GM12865 (cell line): Measurements from ENCODE around the gene MYO18A.

Experiments used
- DNase-seq: peaks from one replicate; pipeline ENCODE4 v3.0.0; 2010; ENCODE audit warnings: low read depth
- H3K4me3 ChIP-seq: 2 replicates; pipeline ENCODE4 v1.5.1; 2011; ENCODE audit warnings: mild to moderate bottlenecking, low read depth, low read length, control low read depth
- TF ChIP-seq, protein P1 (sequence below): IDR thresholded peaks from 2 replicates; pipeline ENCODE4 v1.5.1; 2011; ENCODE audit warnings: low read length, control low read depth, low read depth, inconsistent platforms; ENCODE audit not compliant: insufficient read depth; ENCODE audit errors: missing control alignments

MYO18A gene

DNA sequence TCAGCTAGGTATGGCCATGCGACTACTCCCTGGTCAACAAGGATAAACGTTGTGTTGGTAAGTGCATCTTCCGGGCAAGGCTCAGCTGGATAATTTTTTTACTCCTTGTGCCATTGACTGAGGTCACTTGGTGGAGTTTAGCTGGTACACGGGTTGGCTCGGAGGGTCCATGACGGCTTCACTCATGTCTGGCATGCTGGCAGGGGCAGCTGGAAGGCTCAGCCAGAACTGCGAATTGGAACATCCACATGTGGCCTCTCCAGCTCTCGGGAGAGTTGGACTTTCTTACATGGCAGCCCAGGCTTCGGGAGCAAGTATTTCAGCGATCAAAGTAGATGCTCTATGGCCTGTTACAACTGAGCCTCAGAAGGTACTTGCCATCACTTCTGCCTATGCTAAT, 35.0 kb upstream of the MYO18A start:
- no peak for DNase-seq
- TF ChIP-seq, protein P1, sequence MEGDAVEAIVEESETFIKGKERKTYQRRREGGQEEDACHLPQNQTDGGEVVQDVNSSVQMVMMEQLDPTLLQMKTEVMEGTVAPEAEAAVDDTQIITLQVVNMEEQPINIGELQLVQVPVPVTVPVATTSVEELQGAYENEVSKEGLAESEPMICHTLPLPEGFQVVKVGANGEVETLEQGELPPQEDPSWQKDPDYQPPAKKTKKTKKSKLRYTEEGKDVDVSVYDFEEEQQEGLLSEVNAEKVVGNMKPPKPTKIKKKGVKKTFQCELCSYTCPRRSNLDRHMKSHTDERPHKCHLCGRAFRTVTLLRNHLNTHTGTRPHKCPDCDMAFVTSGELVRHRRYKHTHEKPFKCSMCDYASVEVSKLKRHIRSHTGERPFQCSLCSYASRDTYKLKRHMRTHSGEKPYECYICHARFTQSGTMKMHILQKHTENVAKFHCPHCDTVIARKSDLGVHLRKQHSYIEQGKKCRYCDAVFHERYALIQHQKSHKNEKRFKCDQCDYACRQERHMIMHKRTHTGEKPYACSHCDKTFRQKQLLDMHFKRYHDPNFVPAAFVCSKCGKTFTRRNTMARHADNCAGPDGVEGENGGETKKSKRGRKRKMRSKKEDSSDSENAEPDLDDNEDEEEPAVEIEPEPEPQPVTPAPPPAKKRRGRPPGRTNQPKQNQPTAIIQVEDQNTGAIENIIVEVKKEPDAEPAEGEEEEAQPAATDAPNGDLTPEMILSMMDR, result no peak
- H3K4me3 ChIP-seq, result no peak overlapping the region

DNA sequence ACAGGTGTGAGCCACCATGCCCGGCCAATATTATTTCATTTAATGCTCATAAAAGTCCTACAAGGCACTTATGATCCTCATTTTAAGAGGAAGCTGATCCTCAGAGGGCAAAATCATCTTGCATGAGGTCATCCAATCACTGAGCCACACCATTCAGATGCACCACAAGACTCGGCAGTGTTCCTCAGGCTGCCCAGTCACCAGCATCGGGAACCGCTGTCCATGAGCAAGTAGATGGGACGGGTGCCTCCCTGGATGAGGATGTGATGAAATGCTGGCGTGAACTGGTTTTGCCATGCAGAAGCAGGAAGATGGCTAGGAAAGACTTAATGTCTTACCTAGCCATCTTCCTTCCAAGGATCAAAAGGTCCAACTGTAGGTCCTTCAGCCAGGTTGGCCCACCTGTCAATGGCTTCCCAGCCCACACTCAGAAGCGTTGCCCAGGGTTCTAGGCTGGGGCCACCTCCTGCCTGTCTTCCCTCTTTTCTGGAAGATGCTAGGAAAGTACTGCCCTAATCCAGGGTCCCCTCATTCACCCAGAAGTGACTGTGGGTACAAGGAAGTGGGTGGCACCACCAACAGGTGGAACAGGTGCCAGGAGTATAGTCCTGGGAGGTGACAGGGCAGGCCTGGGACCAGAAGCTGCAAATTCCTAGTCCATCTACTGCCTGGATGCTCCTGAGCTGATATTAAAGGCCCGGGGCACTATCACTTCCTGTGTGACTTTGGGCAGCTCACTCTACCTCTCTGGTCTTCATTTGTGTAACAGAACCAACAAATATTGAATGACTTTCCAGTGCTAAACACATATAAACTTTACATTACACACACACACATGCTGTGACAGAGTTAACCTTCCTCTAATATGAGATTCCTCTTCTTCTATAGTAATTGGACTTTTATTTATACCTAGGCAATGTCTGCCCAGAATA, 34.3 kb upstream of the MYO18A start:
- no peak overlapping the region for H3K4me3 ChIP-seq
- TF ChIP-seq, protein P1, result no peak
- DNase-seq, result no peak

DNA sequence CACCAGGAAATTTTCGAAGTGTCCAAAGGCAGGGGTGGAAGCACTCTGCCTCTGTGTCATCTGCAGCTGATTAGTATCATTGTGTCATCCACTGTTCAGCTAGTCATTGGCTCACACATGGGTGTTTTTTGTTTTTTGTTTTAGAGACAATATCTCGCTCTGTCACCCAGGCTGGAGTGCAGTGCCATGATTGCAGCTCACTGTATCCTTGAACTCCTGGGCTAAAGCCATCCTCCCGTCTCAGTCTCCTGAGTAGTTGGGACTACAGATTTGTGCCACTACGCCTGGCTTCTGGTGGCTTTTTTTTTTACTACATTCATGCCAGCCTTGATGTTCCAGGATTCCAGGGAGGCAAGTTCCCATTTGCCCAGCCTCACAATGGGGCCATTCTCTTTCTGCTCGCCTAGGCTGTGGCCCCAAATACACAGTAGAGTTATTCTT, 32.5 kb upstream of the MYO18A start:
- H3K4me3 ChIP-seq, result no peak overlapping the region
- TF ChIP-seq, protein P1, result no peak
- DNase-seq, result no peak

DNA sequence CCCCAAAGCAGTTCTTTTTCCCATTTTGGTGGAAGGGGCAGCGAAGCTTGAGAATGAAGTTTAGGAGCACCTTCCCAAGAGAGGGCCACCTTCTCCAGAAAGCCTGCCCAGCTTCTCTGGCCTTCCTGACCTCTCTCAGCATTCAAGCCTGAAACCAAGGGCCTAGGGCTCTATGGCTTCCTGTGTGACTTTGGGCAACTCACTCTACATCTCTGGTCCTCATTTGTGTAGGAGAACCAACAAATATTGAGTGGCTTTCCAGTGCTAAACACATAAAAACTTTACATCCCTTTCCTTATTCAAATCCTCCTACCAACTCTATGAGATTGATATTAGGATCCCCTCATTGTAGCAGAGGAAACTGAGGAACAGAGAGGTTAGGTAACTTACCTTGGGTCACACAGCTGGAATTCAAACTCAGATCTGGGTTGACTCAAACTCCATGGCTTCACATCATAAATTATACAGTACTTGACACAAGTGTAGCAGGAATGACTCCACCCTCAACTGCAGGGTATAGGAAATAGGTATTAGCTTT, 32.0 kb upstream of the MYO18A start:
- no peak overlapping the region for H3K4me3 ChIP-seq
- TF ChIP-seq, protein P1, result no peak

DNA sequence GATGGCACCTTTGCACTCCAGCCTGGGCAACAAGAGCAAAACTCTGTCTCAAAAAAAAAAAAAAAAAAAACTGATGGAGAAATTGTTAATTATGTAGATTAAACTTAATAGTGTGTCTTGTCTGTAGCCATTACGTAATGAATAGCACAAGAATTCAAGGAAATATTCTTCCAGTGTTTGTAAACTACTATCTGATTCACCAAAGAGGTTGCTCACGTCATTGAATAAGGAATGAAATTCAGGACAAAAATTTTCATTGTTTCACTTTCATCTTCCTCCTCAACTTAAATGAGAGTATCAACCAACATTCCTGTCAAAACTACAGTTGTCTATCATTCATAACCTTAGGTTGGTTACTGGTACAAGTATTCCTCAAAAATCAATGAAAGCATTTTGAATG, 30.7 kb upstream of the MYO18A start:
- DNase-seq, result no peak
- TF ChIP-seq, protein P1, result no peak
- no peak overlapping the region for H3K4me3 ChIP-seq

More for the DNA sequence above, 32.0 kb upstream of the MYO18A start:
- DNase-seq, result no peak

DNA sequence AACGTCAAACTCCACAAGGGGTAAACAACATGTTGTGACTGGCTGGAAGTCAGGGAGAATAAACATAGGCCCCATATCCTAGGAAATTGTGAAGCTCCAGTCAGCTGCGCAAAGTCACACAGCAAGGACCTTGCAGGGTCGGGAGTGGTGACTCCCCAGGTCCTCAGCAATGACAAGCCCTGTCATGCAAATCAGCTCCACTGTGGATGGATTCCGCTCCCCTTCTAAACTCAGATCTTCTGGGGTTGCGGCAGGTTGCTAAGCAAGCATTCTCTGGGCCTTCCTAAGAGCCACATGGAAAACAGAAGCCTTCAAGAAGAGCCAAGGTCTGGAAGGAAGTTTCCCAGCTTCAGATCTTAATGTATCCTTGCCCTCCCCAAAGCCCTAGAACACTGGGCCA, 28.9 kb upstream of the MYO18A start:
- TF ChIP-seq, protein P1, result no peak
- no peak for DNase-seq
- no peak overlapping the region for H3K4me3 ChIP-seq
